DMS153 (cell line): ENCODE measurements around the gene DHDDS.
"Not testable (repeated sequence)": the region's sequence is repeated elsewhere in the genome, so short reads cannot be mapped to it uniquely, and the experiment has no call there.

Experiments
- DNase-seq: peaks from one replicate; lab custom pipeline; 2025; lab: John Stamatoyannopoulos, UW

DHDDS gene, protein sequence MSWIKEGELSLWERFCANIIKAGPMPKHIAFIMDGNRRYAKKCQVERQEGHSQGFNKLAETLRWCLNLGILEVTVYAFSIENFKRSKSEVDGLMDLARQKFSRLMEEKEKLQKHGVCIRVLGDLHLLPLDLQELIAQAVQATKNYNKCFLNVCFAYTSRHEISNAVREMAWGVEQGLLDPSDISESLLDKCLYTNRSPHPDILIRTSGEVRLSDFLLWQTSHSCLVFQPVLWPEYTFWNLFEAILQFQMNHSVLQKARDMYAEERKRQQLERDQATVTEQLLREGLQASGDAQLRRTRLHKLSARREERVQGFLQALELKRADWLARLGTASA

DNA sequence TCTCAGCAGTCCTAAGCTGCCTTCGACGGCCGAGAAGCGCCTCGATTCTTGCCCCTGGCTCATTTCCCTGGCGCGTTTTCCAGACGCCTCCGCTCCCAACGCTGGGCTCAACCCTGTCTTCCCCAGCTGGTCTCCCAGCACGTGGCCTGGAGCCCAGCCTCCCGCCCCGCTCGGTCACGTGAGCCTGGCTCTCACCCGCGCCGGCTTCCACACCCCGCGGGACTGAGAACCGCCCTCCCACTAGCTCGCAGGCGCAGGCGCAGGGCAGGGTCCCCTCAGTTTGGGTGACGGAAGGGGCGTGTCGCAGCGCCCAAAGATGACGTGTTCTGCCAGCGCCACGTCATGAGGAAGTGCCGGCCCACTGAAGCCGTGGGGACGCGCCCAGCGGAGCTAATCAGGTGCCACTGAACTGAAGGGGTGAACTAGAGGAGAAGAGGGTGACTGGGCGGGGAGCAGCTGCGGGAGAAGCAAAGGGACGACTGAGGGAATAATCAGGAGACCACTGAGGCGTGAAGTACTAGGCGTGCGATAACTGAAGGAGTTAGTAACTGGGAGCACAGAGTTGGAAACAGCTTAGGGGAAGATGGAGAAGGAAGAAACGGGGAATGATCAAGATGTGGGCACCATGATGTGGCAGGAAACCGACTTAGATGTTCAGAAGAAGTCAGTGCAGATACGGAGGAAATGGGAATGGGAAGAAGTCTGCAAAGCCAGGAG is at the start of gene DHDDS:
Gene DHDDS (plus strand): TSS at position 343 of the 717 bp plus-strand sequence. CDS start 625 bp downstream, outside the sequence.
- peak; percentile 99 for DNase-seq

DNA sequence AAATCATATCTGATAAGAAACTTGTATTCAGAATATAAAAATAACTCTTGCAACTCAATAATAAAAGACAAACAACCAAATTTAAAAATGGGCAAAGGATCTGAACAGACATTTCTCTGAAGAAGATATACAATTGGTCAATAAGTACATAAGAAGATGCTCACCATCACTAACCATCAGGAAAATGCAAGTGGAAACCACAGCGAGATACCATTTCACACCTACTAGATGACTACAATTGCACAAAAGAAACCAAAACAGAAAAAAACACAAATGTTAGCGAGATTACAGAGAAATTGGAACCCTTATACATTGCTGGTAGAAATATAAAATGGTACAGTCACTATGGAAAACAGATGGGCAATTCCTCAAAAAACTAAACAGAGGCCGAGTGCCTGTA is 48.0 kb upstream of the DHDDS start:
- no peak for DNase-seq

DNA sequence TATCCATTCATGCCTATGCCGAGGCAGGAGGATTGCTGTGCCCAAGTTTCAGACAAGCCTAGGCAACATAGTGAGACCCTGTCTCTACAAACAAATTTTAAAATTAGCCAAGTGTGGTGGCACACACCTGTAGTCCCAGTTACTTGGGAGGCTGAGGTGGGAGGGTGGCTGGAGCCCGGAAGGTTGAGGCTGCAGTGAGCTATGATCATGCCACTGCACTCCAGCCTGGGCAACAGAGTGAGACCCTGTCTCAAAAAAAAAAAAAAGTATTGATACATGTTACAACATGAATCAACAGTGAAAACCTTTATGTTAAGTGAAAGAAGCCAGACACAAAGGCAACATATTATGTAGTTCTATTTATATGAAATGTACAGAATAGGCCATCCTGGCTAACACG is 47.1 kb upstream of the DHDDS start:
- DNase-seq: not testable (repeated sequence)

DNA sequence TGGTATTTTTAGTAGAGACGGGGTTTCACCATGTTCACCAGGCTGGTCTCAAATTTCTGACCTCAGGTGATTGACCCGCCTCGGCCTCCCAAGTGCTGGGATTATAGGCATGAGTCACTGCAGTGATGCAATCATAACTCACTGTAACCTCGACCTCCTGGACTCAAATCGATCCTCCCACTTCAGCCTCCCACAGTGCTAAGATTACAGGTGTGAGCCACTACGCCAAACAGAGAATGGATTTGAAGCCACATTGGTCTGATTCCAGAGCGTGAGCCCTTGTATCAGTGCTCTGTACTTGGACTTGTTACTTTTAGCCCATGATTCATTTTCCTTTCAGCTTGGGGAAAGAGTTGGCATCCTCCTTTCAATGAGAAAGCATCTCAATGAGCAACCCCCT is 44.7 kb upstream of the DHDDS start:
- DNase-seq: no peak

DNA sequence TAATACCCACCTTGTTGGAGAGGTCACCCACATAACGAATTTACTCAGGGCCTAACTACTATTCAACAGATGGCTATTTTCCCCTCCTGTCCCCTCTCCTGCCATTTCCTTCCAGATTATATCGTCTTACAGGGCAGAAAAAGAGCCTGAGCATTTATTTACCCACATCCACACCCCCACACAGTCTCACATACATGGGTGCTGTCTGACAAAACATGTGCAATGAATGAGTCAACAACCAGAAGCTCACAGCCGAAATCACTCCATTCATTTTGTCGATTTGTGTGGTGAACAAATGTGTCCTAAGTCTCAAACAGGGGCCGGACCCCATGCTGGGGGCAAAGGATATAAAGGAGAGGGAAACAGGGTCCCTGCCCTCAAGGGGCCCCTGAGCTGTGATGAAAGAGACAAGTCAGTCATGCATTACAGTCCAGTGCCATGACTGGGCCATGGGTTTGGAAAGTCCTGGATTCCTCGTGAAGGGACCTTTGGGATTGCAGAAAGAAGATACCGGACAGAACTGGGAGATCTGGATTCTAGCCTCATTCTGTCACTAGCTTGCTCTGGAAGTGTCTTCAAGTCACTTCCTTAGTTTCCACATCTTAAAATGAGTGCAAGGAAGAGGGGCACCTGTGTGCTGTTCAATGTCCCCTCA is 43.2 kb upstream of the DHDDS start:
- DNase-seq: no peak

DNA sequence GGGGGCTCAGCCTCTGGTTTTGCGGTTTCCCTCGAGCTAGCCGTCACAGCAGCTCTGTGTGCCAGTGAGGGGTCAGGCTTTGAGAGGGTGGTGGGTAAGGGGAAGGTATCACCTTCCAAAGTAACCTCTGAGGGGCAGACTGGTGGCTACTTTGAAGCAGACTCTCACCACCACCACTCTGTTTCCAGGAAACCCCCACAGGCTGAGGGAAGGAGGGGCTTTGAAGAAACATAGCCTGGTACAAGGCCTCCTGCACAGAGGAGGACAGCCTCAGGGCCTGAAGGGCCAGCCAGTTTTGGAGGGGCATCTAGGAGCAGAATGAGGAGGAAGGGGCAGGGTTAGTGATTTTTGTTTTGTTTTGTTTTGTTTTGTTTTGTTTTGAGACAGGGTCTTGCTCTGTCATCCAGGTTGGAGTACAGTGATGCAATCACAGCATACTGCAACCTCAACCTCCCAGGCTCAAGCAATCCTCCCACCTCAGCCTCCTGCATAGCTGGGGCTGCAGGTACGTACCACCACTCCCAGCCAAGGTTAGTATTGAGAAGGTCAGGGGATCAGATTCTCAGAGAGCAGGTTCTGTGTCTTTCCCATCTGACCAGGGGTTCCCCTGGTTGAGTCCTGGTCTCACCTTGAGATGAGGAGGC is 42.4 kb upstream of the DHDDS start:
- no peak for DNase-seq

DNA sequence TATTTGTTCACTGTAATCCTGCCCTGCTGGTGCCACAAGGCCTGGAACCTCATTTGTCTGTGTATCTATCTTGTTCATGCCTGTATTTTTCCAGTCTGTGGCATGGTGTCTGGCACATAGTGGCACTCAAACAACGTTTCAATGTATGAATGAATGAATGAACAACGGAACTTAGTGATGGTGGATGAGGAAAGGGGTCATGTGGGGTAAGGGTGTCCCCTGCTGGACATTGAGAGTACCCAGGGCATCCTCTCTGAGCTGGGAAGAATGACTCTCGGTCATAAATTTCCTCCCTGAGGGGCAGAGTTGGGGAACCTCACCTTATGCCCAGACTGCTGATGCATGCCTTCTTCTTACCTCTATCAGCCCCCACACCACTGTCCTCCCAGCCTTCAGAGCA is 40.7 kb upstream of the DHDDS start:
- DNase-seq: peak; percentile 28

DNA sequence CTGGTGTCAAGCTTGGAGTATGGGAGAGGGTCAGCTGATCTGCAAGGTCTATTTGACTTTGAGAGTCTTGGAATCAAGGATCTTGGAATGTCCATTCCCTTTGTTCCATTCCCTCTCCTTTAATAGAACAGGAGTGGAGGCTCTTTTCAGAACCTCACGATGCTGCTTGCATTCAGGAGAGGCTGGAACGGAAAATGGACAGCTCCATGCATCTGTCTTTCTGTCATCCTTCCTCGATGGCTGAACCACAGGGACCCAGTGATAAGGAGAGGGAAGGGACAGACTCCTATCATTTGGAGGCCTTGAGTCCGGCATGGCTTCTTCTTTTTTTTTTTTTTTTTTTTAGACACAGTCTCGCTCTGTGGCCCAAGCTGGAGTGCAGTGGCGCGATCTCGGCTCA is 36.4 kb upstream of the DHDDS start:
- DNase-seq: no peak

DNA sequence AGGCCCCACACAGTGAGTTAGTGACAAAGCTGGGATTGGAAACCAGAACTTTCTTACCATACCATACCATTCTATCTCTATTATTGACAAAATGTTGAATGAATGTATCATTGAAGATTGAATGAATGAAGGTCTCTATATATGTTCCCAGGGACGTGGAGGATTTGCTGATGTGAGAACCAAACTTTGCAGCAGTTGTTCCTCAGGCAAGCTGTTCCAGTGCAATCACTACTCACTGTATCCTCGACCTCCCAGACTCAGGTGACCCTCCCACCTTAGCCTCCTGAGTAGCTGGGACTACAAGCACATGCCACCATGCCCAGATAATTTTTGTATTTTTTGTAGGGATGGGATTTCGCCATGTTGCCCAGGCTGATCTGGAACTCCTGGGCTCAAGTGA is 33.1 kb upstream of the DHDDS start:
- DNase-seq: no peak

DNA sequence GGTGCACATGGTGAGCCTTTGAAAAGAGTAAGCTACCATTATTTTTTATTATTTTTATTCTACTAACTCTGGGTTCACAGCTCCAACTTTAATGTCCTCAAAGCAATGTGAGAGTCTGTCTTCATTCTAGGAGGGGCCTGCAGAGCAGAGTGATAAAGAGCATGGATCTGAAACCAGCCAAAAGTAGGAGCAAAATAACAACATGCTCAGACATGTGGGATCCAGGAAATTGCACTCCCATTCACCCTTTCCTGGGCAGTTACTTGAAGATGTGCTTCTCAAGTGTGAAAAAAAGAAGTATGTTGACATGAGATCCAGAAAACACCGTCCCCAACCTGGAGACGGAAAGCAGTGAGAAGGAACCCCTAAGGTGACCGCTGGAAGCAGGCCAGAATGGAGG is 30.2 kb upstream of the DHDDS start:
- no peak for DNase-seq

DNA sequence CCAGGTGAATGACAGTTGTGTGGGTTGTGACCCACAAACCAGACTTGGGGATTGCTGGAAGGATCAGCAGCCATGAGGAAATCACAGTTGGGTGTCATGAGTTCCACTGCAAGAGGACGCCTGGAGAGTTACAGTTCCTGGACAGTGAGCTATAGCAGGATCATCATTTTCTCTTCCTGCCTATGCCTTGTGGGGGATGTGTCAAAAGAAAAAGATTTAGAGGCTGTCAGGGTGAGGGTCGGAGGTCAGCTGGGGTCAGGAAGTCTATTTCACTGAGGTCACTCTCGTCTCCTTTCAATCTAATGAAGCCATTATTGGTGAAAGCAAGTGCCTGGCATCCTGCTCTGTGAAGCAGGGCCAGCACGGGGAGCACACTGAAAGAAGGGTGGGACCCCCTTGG is 28.5 kb upstream of the DHDDS start:
- DNase-seq: no peak

DNA sequence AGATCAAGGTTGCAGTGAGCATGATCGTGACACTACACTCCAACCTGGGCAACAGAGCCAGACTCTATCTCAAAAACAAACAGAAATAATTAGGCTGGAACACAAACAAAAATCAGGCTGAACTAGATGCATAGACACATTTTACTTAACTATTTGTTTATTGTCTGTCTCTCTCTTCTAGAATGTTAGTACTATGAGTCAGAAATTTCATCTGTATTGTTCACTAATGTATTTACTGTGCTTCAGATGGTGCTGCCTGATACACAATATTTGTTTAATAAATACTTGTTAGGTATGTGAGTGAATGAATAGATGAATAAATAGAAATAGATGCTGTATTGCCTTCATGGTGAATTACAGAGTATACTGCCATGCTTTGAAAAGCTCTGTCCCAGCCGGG is 27.5 kb upstream of the DHDDS start:
- DNase-seq: no peak

DNA sequence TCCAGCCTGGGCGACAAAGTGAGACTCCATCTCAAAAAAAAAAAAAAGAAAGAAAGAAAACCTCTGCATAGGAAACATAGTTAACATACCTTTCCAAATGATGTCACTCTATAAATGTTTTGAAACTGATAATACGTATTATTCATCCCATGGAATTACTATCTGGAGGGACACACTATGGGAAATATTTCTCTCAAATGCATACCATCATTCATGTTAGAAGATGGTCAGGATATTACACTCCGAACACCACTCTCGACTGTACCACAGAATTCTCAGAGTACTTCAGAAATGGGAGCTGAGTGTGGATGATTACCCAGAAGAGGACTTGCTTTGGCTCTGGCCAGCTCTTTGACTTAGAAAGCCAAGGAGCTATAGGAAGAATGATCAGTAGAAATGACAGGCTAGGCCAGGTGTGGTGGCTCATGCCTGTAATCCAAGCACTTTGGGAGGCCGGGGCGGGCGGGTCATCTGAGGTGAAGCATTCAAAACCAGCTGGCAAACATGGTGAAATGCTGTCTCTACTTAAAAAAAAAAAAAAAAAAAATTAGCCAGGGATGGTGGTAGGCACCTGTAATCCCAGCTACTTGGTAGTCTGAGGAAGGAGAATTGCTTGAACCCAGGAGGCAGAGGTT is 26.7 kb upstream of the DHDDS start:
- DNase-seq: no peak

DNA sequence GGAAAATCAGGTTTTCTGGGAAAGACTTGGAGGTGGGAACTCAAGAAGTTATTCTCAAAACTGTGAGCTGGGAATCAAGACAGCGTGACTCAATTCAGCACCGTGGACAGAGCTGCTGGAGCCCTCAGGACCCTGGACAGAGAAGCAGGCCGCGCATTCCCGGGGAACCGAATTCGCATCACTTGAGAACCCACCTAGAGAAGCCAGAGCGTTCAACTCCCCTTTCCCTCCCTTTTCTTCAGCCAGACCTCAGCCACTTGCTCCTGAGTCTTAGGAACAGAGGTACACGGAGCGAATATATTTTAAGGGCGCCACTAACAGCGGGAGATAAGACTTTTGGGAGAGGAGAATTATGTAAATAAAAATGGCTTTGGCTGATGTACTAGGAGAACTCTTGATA is 23.5 kb upstream of the DHDDS start:
- DNase-seq: no peak

DNA sequence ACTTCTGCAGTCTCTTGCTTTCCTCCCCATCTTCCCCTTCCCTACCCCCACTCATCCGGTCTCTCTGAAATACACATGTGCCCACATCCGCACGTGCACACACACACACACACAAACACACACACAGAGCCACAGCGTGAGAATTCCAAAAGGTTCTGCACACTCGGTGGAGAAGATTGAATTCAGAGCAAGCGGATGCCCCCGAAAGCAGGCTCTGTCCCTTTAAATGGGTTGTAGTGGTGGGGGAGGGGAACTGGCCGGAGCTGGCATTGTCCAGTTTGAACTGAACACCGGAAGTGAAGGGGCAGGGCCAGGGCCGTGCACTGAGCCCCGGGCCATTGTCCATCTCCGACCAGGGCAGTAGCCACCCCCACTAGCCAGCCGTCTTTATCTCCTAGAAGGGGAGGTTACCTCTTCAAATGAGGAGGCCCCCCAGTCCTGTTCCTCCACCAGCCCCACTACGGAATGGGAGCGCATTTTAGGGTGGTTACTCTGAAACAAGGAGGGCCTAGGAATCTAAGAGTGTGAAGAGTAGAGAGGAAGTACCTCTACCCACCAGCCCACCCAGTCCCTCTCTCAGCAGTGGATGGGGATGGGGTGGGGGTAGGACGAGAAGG is 22.8 kb upstream of the DHDDS start:
- DNase-seq: no peak

DNA sequence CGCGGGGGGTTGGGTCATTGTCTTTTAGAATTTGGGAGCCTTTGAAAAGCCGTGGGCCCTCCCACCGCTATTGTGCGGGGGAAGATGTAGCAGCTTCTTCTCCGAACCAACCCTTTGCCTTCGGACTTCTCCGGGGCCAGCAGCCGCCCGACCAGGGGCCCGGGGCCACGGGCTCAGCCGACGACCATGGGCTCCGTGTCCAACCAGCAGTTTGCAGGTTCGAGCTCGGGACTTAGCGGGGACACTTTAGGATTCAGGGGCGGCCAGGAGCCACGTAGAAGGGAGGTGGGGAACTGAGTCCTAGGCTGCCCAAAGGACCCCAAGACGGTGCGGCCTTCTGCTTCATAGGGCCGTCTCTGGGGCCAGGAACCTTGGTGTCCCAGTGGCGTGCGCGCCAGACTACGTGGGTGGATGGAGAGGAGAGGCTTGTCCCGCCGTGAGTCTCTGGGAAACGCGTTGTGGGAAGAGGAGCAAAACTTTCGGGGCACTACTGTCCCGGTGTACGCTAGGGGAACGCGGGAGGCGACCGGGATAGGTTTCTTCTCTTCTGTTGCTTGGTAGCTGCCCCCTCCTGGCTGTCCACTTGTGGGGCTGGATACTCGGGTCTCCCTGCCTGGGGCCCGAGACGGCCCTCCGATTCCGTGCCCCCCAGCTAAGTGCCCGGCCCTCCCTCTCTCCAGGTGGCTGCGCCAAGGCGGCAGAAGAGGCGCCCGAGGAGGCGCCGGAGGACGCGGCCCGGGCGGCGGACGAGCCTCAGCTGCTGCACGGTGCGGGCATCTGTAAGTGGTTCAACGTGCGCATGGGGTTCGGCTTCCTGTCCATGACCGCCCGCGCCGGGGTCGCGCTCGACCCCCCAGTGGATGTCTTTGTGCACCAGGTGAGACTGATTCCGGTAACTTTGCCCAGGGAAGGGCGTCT is 21.2 kb upstream of the DHDDS start, which contains the start of gene LIN28A:
Gene LIN28A (plus strand): TSS at position 112 of the 918 bp plus-strand sequence. CDS start 75 bp downstream, at position 187.
- DNase-seq: no peak

DNA sequence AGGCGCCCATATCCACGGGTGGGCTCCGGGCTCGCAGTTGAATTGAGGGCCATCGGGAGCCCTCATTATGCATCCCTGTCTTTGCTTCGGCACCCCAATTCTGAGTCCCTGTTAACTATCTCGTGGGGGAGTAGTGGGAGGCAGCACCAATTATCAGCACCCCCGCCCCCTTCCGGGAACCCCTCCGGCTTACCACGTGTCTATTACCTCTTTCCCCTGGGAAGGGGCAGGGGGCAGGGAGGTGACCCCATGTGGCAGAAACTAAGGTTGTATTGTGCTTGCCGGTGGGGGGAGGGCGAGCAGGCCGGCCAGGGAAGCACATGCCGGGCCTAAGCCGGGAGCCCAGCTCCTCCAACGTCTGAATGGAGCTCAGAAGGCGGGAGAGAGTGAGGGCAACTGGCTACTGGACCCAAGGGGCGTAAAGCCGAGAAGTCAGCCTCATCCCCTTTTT is 20.5 kb upstream of the DHDDS start:
- DNase-seq: no peak

DNA sequence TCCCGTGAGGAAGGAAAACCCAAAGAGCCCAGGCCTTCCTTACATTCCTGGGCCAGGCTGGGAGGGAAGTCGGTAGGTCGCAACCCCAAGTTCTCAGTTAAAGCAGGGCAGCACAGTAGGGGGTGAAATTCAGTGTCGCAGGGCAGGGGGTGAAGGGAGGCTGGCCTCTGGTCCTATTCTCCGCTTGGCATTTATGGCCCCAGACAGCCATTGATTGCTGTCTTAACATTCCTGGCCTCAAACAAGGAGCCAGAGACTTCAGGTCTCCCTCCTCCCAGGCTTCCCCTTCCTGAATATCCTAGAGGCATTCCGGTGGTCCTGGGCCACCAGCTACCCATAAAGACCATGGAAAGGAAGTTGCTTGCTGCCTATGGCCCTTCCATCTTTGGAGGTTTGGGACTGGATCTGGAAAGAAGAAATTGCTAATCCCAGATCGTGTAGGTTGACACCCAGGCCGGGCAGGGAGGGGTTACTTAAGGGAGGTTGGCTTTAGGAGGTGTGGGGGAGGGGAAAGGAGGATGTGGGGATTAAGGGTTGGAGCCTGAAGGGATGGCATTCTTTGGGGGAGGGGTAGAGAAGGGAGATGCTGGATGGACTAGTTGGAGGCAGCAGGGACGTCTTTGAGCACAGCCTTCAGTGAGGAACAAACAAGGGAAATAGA is 19.8 kb upstream of the DHDDS start:
- no peak for DNase-seq

DNA sequence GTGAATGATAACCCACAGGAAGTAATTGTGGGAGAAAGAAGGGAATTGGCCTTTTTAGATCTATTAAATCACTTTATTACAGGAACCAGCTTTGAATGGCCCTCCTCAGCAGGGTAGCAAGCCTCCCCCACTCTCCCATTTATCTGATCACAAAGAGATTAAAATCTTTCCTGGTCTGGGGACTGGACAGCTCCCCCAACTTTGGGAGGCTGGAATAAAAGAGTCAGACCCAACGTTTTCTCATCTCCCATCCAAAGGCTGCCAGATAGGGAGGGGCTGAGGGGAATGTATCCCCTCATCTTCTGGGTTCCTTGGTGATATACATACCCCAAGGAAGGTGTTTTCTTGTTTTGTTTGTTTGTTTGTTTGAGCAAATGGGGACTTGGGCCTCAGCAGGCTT is 19.1 kb upstream of the DHDDS start:
- DNase-seq: no peak
